Activated CD4-positive, alpha-beta T cell treated with anti-CD3 and anti-CD28 coated beads, Interleukin-2, amount 50 U/mL, for 48 hours (primary cell): ENCODE results near the gene SLITRK2.

Source experiments
- DNase-seq, 2 experiments: peaks; one replicate each; pipeline ENCODE4 v3.0.0-alpha.2; 2020

SLITRK2 gene

GRCh38 chrX:145861818-145862217, 44.2 kb downstream of the SLITRK2 start:
- no peak for DNase-seq

GRCh38 chrX:145865082-145865481, 47.5 kb downstream of the SLITRK2 start:
- no peak for DNase-seq
